WTC11 (cell line): ENCODE results near the gene ARRB2.
"Not testable (repeated sequence)": the region's sequence is repeated elsewhere in the genome, so short reads cannot be mapped to it uniquely, and the experiment has no call there.

ENCODE experiments used
- AFF4 ChIP-seq: sonication (generic); formaldehyde crosslinking; IDR thresholded peaks from 2 replicates; pipeline ENCODE4 v1.8.1; 2023; ENCODE audit warnings: mild to moderate bottlenecking, missing genetic modification reagents, borderline replicate concordance
- CTCF ChIP-seq: fragments of 200-600 bp; IDR thresholded peaks from 2 replicates; pipeline ENCODE4 v1.8.0; 2022; ENCODE audit warnings: antibody characterized with exemption
- IRF1 ChIP-seq: sonication (generic); formaldehyde crosslinking; IDR thresholded peaks from 2 replicates; pipeline ENCODE4 v1.8.0; 2023; ENCODE audit warnings: missing genetic modification reagents
- RORB ChIP-seq: fragments of 250-450 bp; sonication (Bioruptor Pico); IDR thresholded peaks from 2 replicates; pipeline ENCODE4 v1.9.0; 2021; ENCODE audit warnings: mild to moderate bottlenecking
- SMAD3 ChIP-seq: sonication (generic); formaldehyde crosslinking; IDR thresholded peaks from 2 replicates; pipeline ENCODE4 v1.8.0; 2022; ENCODE audit warnings: missing genetic modification reagents, mild to moderate bottlenecking, borderline replicate concordance
- SMAD4 ChIP-seq: sonication (generic); formaldehyde crosslinking; IDR thresholded peaks from 2 replicates; pipeline ENCODE4 v1.8.0; 2022; ENCODE audit warnings: mild to moderate bottlenecking, missing genetic modification reagents
- USF2 ChIP-seq: sonication (generic); formaldehyde crosslinking; IDR thresholded peaks from 2 replicates; pipeline ENCODE4 v1.8.1; 2023; ENCODE audit warnings: mild to moderate bottlenecking, missing genetic modification reagents, moderate library complexity
- ZNF416 ChIP-seq: fragments of 250-450 bp; sonication (Bioruptor Pico); IDR thresholded peaks from 2 replicates; pipeline ENCODE4 v1.9.0; 2021; ENCODE audit warnings: mild to moderate bottlenecking, inconsistent platforms

GRCh38 chr17:4683739-4684138 is 26.7 kb upstream of the ARRB2 start:
- not testable (repeated sequence) for TF ChIP-seq RORB (CRISPR knock-in tag); SMAD3; AFF4 (CRISPR knock-in tag); CTCF; ZNF416 (CRISPR knock-in tag); SMAD4 (CRISPR knock-in tag); IRF1 (CRISPR knock-in tag); USF2 (CRISPR knock-in tag)
